ENCODE data around the gene COL15A1.

DNA sequence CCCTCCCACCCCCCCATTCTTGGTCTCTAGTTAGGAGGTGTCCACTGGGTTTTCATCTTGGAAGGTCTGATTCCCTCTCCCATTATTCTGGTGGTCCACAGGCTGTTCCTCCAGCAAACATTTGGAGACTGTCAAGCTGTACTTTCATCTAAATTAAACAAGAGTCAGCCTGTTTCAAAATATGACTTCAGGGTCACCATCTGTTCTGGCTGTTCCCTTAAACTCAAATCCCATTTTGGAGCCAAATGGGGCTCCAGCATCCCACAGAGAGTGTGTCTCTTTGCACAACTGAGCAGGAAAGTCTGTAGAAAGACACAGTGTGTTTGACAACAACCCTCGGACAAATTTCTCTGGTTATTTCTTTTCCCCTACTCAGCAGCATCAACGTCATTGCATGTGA lies 20.5 kb downstream of the COL15A1 start:
- TF ChIP-seq, protein P1, sequence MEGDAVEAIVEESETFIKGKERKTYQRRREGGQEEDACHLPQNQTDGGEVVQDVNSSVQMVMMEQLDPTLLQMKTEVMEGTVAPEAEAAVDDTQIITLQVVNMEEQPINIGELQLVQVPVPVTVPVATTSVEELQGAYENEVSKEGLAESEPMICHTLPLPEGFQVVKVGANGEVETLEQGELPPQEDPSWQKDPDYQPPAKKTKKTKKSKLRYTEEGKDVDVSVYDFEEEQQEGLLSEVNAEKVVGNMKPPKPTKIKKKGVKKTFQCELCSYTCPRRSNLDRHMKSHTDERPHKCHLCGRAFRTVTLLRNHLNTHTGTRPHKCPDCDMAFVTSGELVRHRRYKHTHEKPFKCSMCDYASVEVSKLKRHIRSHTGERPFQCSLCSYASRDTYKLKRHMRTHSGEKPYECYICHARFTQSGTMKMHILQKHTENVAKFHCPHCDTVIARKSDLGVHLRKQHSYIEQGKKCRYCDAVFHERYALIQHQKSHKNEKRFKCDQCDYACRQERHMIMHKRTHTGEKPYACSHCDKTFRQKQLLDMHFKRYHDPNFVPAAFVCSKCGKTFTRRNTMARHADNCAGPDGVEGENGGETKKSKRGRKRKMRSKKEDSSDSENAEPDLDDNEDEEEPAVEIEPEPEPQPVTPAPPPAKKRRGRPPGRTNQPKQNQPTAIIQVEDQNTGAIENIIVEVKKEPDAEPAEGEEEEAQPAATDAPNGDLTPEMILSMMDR (IDR thresholded peaks at IDR 0.05 in 8 of 11, conservative IDR thresholded peaks at IDR 0.05 in 3 of 11) = no peak
- TF ChIP-seq POLR2A (IDR thresholded peaks at IDR 0.05) (no peak), POLR2AphosphoS5 (IDR thresholded peaks at IDR 0.05) (no peak)

Data from spleen (tissue), 7 donors.